Mammary epithelial cell (primary cell): ENCODE measurements around the gene TNFRSF14.
"Not testable (repeated sequence)": the region's sequence is repeated elsewhere in the genome, so short reads cannot be mapped to it uniquely, and the experiment has no call there.

ENCODE experiments used
- CTCF ChIP-seq, 2 donors: IDR thresholded peaks in 1 of 2; conservative IDR thresholded peaks in 1 of 2; 2 replicates each; pipeline ENCODE4 v1.5.1; 2011 to 2012; ENCODE audit warnings: inconsistent platforms in 2 of 2, low read length in 2 of 2, mild to moderate bottlenecking in 2 of 2, control low read depth in 1 of 2, low read depth in 1 of 2; ENCODE audit not compliant: insufficient read depth in 1 of 2; ENCODE audit errors: extremely low read depth in 1 of 2
- EZH2 ChIP-seq: IDR thresholded peaks from 2 replicates; pipeline ENCODE4 v1.6.1; 2012; ENCODE audit warnings: low read length, inconsistent platforms, borderline replicate concordance

GRCh38 chr1:2568187-2568816 lies 12.1 kb downstream of the TNFRSF14 start:
- TF ChIP-seq CTCF (conservative IDR thresholded peaks at IDR 0.05 in 1 of 2, IDR thresholded peaks at IDR 0.05 in 1 of 2; ENCODE audit: extremely low read depth in 1 of 2, insufficient read depth in 1 of 2, low read depth in 1 of 2, low read length in 2 of 2); EZH2: not testable (repeated sequence)
